Astrocyte (in vitro differentiated cells and primary cell): ENCODE results near the gene GPBP1.

Source experiments
- EZH2 ChIP-seq: IDR thresholded peaks from 2 replicates; pipeline ENCODE4 v1.6.1; 2012; ENCODE audit warnings: mild to moderate bottlenecking, low read length, inconsistent platforms; ENCODE audit not compliant: insufficient read depth
- TF ChIP-seq, protein P1 (sequence below): IDR thresholded peaks from 2 replicates; pipeline ENCODE4 v1.5.1; 2011; ENCODE audit warnings: low read depth, mild to moderate bottlenecking, inconsistent platforms, low read length, moderate library complexity; ENCODE audit not compliant: insufficient read depth

DNA sequence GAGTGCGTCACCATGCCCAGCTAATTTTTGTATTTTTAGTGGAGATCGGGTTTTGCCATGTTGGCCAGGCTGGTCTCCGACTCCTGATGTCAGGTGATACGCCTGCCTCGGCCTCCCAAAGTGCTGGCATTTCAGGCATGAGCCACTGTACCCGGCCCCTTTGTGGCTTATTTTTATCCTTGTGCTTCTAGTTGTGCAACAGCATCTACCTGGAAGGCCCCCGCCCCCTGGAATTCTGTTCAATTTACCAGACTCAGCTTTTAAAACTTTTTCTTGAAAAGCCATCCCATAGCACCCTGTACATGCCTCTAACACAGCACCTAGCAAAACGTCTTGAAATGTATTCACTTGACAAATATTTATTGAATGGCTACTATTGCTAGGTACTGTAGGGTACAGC is 9.7 kb upstream of the GPBP1 start:
- TF ChIP-seq, protein P1, sequence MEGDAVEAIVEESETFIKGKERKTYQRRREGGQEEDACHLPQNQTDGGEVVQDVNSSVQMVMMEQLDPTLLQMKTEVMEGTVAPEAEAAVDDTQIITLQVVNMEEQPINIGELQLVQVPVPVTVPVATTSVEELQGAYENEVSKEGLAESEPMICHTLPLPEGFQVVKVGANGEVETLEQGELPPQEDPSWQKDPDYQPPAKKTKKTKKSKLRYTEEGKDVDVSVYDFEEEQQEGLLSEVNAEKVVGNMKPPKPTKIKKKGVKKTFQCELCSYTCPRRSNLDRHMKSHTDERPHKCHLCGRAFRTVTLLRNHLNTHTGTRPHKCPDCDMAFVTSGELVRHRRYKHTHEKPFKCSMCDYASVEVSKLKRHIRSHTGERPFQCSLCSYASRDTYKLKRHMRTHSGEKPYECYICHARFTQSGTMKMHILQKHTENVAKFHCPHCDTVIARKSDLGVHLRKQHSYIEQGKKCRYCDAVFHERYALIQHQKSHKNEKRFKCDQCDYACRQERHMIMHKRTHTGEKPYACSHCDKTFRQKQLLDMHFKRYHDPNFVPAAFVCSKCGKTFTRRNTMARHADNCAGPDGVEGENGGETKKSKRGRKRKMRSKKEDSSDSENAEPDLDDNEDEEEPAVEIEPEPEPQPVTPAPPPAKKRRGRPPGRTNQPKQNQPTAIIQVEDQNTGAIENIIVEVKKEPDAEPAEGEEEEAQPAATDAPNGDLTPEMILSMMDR, result no peak
- no peak for TF ChIP-seq EZH2
